Epithelial cell of proximal tubule (primary cell): ENCODE results near the gene DSG2. TPM values are rescaled to one million over a fixed set of nuclear protein-coding genes. Genes with fewer than 3 reads are reported as not detected.
A peak's percentile ranks its signal among the peaks of the same experiment; 100 is the strongest.

ENCODE experiments used
- DNase-seq: peaks from one replicate; pipeline ENCODE4 v3.0.0-alpha.2; 2011; ENCODE audit warnings: low read depth
- H3K4me3 ChIP-seq: 2 replicates; pipeline ENCODE4 v1.5.1; 2011; ENCODE audit warnings: low read depth, mild to moderate bottlenecking, low read length
- CTCF ChIP-seq: conservative IDR thresholded peaks from 2 replicates; pipeline ENCODE4 v1.5.1; 2012; ENCODE audit warnings: low read depth, mild to moderate bottlenecking, low read length
- total RNA-seq: library from RNA; depleted of rRNA; stranded (reverse); fragments of >200 nt; gene quantifications from 2 replicates; pipeline ENCODE4 v1.2.3, GENCODE V29; 2015

The DSG2 gene
- 58.8 and 62.1 TPM in 2 replicates for total RNA-seq

GRCh38 chr18:31497836-31498573 is at the start of gene DSG2:
Gene DSG2, plus strand, starts transcription at chr18:31498177. Its CDS starts 75 bp downstream, at chr18:31498252.
- no peak for DNase-seq
- H3K4me3 ChIP-seq = peak within 1 kb of the TSS; percentile 85
- no peak for TF ChIP-seq CTCF

GRCh38 chr18:31450409-31450808 is 47.6 kb upstream of the DSG2 start:
- no peak overlapping the region for H3K4me3 ChIP-seq
- no peak for TF ChIP-seq CTCF
- DNase-seq = no peak

DNA sequence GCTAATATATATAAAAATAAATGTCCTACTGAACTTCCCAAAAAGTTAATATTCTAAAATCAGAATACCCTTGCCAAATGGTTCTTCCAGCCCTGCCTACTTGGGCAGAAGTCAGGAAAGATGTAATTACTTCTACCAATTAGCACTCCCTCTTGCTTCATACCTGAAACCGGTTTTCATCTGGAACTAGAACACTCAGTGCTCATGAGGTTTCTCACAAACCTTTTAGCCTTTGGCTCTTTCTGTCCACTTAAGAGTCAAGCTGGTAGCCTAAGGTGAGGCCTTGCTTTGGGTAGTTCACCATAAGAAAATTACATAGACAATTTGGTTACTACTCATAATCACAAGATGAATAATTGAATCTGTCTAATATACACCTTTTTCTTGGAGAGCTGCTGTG is 46.4 kb upstream of the DSG2 start:
- no peak overlapping the region for H3K4me3 ChIP-seq

GRCh38 chr18:31454066-31454708 is 43.8 kb upstream of the DSG2 start:
- no peak for TF ChIP-seq CTCF
- peak; percentile 27 for DNase-seq
- no peak overlapping the region for H3K4me3 ChIP-seq

More for the DNA sequence above, 46.4 kb upstream of the DSG2 start:
- no peak for TF ChIP-seq CTCF
- no peak for DNase-seq

DNA sequence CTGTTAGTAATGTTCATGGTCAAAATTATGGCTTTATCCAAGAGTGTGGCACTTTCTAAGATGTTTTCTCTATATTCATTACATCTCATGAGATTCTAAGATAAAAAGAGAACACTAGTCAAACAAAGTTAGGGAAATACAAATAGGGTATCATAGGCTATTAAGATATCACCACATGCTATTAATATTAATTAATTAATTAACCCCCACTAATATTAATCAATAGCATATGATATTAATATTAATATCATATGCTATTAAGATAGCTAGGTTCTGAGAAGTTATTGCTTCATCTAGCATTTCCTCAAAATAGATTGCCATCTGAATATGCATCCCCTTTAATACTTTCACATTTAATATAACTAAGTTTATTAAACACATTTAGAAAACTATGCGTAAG is 28.3 kb upstream of the DSG2 start:
- TF ChIP-seq CTCF = no peak
- DNase-seq = no peak
- no peak overlapping the region for H3K4me3 ChIP-seq

DNA sequence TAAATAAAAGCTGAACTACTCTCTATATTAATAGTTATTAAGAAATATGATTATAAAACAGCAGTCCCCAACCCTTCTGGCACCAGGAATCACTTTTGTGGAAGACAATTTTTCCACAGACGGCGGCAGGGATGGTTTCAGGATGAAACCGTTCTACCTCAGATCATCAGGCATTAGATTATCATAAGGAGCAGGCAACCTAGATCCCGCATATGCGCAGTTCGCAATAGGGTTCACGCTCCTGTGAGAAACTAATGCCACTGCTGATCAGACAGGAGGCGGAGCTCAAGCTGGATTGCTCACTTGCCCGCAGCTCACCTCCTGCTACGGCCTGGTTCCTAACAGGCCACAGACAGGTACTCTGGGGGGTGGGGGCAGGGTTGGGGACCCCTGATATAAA is 19.3 kb upstream of the DSG2 start:
- no peak for DNase-seq
- no peak for TF ChIP-seq CTCF
- no peak overlapping the region for H3K4me3 ChIP-seq
